GM19240 (cell line): ENCODE measurements around the gene IL18RAP.

Experiments
- DNase-seq: peaks from one replicate; pipeline ENCODE4 v3.0.0; 2011; ENCODE audit warnings: low spot score; ENCODE audit not compliant: insufficient read length

The IL18RAP gene

GRCh38 chr2:102498414-102498813, 75.5 kb downstream of the IL18RAP start:
- no peak for DNase-seq

DNA sequence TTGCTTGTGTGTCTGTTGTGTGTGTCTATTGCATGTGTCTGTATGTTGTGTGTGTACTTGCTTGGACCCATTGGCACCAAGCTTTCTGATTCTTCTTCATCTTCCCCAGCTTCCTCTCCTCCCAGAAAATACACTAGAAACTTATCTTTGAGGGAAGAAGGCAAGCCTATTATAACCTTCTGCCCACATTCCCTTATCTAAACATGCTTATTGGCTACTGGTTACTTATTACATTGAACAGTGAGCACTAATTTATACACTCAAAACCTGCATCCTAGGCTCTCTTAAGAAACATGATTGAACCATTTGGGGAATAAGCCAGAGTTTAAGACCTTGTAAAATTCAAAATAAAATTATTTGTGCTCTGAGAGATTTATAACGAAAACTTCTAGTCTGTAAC, 76.6 kb downstream of the IL18RAP start:
- DNase-seq: no peak
